Measurements from ENCODE around the gene HMGXB3.

HMGXB3 gene

GRCh38 chr5:149990518-149991376 lies 9.8 kb upstream of the HMGXB3 start:
- DNase-seq (ENCODE audit: low spot score) = peak; percentile 45

DNA sequence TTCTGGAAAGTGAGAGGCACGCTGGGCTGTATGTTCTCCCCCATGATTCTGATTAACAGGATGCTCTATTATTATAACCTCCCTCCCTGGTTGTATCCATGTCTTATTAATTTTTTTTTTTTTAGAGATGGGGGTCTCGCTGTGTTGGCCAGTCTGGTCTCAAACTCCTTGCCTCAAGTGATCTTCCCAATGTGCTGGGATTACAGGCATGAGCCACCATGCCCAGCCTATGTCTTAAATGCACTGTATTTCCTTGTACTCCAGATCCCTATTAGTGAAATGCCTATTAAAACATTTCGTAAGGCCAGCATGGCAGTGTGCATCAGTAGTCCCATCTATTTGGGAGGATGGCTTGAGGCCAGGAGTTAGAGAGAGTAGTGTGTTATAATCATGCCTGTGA lies 7.1 kb upstream of the HMGXB3 start:
- no peak for DNase-seq (ENCODE audit: low spot score)

- no peak for DNase-seq (ENCODE audit: low spot score)
These were observed 4.9 kb upstream of the HMGXB3 start for GRCh38 chr5:149995385-149996204.

DNA sequence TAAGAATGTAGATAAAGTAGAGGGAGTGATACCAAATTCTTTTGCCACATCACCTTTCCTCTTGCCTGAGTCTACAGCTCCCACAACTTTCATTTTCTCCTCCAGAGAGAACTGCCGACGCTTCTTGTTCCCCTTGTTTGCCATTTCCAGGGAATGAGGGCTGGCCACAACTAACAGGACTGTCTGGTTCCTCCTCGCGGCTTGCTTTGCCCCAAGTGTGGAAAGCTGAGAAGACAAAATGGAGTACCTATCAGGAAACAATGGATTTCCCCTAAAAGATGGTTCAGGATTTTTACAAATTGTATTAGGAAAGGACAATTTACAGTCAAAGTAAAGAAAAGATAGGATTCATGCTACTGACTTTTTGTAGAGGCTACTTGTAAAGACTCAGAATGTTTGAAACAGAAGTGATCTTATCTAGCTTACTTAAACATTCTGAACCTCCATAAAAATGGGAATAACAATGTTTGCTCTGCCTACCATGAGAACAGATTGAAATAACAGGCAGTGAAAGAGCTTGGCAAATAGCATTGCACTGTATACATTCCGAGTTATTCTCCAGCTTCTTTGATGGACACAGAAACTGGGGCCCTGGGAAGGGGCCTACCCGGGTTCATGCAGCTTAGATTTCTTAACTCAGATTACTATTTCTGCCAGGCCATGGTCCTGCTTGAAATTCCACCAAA lies 4.2 kb upstream of the HMGXB3 start:
- DNase-seq (ENCODE audit: low spot score) = no peak

- DNase-seq (ENCODE audit: low spot score) = no peak
These were observed 2.3 kb upstream of the HMGXB3 start for GRCh38 chr5:149998281-149998680.

DNA sequence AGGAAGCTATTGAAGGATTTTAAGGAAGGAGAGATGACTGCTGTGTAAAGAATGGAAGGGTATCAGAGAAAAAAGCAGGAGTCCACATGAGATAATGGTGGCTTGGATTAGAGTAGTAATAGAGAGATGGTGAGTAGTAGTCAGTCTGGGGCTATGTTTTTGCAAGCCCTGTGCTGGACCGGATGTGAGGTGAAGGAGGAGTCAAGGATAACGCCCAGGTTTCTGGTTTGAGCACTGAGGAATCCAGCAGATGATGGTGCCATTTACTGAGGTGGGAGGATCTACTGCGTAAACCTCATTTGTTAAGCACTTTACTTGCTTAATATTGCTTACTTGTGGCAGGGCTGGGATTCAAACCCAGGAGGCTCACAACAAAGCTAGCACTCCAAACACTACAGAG lies 1.2 kb upstream of the HMGXB3 start:
- no peak for DNase-seq (ENCODE audit: low spot score)

DNA sequence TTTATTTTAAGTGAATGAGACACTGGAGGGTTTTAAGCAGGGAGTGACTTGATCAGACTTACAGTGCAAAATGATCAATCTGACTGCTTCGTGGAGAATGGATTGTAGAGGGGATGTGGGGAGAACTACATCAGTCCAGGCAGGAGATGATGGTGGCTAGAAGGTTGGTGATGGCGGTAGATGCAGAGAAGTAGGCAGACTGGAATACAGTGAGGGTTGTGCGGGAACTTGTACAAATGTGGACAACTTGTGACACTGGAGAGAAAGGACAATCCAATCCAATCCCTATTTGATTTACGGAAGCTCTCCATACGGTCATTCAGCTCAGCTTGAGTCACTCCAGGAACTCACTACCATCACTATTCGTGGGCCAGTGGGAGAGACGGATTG lies 678 bp upstream of the HMGXB3 start:
- no peak for DNase-seq (ENCODE audit: low spot score)

DNA sequence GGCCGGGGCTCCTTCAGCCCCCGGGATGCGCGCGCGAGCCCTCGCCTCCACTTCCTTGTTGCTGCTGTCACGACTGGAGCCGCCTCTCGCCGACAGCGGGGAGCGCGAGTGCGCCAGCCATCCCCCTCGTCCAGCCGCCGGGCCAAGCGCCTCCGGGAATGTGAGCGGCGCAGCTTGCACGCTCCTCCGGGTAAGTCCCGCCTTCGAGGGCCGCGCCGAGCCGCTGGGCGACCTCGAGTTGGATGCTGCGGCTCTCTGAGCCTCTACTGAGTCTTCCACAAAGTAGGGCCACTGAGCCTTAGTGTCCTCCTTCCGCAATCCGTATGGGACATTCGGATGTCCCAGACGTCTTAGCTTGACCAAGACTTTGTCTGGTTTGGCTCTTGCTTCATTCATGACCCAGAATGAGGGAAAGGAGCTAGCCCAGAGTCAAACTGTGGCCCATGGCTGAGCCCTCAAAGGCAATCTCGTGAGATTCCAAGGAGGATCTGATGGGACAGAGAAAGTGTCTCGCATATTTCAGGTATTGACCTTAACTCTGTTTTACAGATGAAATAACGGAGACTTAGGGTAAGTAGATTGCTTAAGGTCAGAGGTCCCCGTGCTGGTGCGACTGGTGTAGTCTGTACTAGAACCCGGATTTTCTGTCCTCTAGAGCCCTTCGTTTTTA lies 586 bp downstream of the HMGXB3 start:
- DNase-seq (ENCODE audit: low spot score) = no peak

DNA sequence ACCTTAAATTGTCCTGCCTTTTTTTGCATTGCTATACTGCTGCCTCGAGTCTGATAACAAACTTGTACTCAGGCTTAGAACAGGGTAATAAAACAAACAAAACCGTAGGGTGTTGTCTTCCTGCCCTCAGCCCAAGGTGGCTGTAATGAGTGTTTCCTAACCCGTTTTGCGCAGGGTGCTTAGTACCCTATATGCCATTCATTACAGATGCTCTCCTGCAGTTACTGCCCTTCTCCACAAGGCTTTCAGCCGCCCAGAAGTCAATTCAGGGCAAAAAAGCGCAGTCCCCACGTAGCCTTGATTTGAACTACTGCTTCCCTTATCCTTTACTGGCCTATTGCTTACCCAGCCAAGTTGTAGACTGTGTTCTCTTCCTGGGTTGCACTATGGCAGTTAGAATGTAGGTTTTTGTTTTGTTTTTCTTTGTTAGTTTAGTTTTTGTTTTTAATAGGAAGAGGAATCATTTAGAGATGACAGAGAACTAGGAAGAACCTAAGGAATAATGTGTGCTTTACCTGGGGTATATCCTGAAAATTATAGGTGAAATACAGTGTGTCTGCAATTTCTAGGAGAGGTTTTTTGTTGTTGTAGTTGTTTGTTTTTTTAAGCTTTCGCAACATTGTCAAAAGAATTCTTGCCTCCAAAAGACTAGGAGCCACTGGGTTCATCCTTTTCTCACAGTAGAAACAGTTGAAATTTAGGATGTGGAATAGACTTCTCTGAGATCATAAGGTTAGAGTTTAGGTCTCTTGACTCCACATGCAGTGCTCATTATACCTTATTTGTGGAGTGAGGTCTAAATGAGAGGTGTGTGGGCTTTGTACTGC lies 1.3 kb downstream of the HMGXB3 start:
- peak; percentile 61 for DNase-seq (ENCODE audit: low spot score)

GRCh38 chr5:150006318-150006717 lies 5.8 kb downstream of the HMGXB3 start:
- DNase-seq (ENCODE audit: low spot score) = no peak

GRCh38 chr5:150007050-150007449 lies 6.5 kb downstream of the HMGXB3 start:
- DNase-seq (ENCODE audit: low spot score) = no peak

- DNase-seq (ENCODE audit: low spot score) = no peak
These were observed 9.3 kb downstream of the HMGXB3 start for GRCh38 chr5:150009671-150010387.

DNA sequence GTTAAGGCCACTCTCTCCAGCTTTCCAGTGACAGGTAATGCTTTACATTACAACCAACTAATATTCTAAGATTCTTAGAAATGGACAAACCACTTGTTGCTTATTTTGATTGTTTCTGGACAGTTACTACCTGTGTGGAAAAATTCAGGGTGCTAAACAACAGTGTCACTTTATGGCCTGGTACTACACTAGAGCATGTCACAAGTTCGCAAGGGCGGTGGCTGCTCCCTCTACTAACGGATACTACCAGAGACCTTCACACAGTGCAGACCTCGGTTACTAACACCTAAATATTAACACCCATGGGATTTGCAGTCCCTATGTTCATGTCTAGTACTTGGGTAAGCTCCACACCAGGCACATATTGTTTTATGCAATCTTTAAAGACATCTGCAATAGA lies 13.4 kb downstream of the HMGXB3 start:
- DNase-seq (ENCODE audit: low spot score) = no peak

DNA sequence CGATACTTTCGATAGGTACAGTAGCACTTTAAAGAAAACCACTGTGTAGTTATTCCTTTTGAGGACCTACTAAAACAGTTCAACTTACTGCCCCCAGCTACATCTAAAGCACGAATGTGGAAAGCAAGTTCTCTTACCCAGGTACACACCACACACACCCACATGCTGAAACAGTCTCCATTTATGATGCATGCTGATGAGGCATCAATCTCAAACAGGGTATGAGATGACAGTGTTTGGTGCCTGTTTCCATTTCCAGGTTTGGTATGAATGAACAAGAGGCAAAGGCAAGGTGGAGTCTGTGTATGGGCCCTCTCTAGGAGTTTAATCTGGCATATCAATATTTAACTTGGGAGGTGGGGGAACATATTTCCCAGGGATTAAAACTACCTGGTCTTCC lies 13.9 kb downstream of the HMGXB3 start:
- no peak for DNase-seq (ENCODE audit: low spot score)

DNA sequence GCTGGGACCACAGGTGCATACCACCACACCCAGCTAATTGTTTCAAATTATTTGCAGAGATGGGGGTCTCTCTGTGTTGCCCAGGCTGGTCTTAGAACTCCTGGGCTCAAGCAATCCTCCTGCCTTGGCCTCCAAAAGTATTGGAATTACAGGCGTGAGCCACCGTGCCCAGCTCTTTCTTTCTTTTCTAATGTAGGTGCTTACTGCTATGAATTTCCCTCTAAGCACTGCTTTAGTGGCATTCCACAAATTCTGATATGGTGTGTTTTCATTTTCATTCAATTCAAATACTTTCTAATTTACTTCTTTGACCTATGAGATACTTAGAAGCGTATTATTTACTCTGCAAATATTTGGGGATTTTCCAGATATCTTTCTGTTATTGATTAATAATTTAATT lies 14.9 kb downstream of the HMGXB3 start:
- no peak for DNase-seq (ENCODE audit: low spot score)

DNA sequence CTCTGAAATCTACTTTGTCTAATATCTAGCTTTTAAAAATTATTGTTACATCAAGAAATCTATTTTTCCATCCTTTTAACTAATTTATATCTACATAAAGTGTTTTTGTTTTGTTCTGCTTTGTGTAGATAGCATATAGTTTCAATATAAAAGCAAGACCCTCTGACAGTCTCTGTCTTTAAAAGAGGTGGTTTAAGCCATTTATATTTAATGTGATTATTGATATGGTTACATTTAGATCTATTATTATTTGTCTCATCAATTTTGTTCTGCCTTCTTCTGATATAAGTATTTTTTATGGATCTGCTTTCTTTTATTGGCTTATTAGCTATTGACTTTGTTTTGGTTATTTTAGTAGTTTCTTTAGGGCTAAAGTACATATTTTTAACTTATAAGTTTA lies 16.0 kb downstream of the HMGXB3 start:
- DNase-seq (ENCODE audit: low spot score) = no peak

DNA sequence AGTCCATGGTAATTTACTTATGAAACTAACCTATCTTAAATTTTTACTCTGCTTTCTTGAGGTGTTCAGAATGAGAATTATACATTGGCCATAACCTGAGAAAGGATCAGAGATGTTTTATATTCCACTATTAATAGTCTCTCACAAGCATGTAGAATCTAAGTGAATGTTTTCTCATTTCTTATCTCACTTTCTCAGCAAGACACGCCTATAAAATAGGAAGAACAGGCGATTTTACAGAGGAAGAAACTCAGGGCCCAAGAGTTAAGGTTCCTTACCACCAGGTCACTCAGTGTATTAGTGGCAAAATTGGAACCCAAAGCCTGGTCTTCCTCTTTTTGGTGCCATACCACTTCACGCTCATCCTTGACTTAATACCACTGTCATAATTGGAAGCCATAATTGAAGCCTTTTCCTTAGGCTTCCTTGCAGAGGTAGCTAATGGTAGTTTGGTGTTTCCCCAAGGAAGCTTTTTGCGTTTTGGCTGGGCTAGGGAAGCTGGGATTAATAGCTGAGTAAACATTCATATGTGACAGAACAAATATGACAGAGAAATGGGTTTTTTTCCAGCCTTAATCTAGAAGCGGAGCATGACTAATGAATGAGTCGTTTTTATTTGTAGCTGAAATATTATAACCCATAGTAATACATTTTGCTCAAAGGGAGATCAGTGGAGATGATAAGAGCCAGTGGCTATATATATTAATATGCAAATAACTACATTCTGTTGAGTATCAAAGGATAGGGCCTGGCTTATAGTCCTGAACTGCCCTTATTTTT lies 16.9 kb downstream of the HMGXB3 start:
- DNase-seq (ENCODE audit: low spot score) = no peak

- no peak for DNase-seq (ENCODE audit: low spot score)
These were observed 19.7 kb downstream of the HMGXB3 start for GRCh38 chr5:150020249-150020648.

GRCh38 chr5:150021491-150022157 lies 21.1 kb downstream of the HMGXB3 start:
- DNase-seq (ENCODE audit: low spot score) = no peak
